AG20443 (cell line): ENCODE data around the gene MBTPS1.
A peak's percentile ranks its signal among the peaks of the same experiment; 100 is the strongest.

Experiments used
- DNase-seq: peaks from one replicate; pipeline ENCODE4 v3.0.0; 2012; ENCODE audit warnings: low spot score, mixed read lengths

The MBTPS1 gene

DNA sequence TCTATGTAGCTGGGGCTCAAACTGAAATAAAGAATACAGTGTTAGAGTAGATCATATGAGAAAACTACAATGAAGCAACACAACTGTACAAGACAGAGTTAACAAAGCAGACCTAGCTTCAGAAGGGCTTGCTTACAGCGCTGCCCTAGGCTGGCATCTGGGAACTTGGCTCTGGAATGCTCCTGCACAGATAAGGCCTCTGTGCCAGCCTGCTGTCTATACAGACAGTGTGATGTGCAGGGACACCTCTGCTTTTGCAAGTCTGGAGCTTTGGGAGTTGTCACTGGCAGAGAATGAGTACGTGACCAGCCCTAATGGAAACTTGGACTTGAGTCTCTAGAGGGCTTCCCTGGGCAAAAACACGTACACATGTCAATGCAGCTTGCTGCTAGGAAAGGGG lies 42.0 kb downstream of the MBTPS1 start:
- no peak for DNase-seq

- DNase-seq: no peak
These were observed 44.7 kb downstream of the MBTPS1 start for GRCh38 chr16:84072014-84072413.

- DNase-seq: no peak
These were observed 45.6 kb downstream of the MBTPS1 start for GRCh38 chr16:84071121-84071520.

DNA sequence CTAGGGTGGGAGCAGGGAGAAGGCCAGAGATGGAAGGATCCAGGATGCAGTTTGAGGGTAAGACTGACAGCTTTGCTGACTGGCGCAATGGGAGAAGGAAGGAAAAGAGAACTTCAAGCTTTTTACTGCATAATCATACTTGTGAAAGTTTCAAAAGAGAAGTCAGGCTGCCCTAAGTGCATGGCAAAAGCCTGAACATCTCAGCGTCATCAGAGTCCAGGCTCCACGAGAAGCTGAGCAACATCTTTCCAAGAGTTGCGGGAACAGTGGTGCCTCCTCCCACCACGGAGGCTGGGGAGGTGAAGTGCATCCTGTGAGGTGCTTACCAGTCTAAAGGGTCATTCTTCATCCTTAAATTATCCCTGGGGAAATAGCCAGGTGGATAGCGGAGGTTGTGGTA lies 47.2 kb downstream of the MBTPS1 start:
- DNase-seq: no peak

GRCh38 chr16:84068783-84069462 lies 47.8 kb downstream of the MBTPS1 start:
- no peak for DNase-seq

- DNase-seq: no peak
These were observed 48.7 kb downstream of the MBTPS1 start for GRCh38 chr16:84068041-84068440.

- DNase-seq: no peak
These were observed 49.1 kb downstream of the MBTPS1 start for GRCh38 chr16:84067640-84068039.

- peak; percentile 65 for DNase-seq
These were observed 51.1 kb downstream of the MBTPS1 start for GRCh38 chr16:84065536-84066132.

GRCh38 chr16:84063980-84064379 lies 52.8 kb downstream of the MBTPS1 start:
- DNase-seq: no peak

GRCh38 chr16:84062734-84063640 lies 53.8 kb downstream of the MBTPS1 start:
- DNase-seq: peak; percentile 94

DNA sequence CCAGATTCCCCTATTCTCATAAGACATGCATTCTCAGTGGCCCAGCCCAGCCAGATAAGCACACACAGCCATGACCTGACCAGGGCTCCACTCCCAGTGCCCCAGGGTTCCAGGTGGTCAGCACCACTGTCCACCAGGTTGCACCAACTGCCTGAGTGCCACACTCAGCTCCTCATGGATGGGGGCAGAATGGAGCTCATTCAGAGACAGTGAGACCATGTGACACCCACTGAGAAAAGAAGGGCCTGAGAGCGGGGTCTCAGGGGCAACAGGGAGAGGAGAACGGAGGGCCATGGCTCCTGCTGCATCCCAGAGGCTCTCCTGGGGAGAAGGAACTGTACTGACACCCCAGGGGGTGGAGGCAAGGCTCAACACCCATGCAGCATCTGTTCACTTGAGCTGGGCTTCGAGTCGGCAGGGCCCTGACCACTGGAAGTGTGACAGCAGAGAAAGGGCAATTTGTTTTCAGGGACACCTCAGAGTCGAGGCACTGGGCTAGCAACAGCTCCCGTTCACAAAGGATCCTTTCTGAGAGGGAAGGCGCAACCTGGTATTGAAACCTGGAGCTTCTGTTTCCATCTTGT lies 55.4 kb downstream of the MBTPS1 start:
- DNase-seq: no peak

GRCh38 chr16:84059946-84060901 lies 56.5 kb downstream of the MBTPS1 start:
- DNase-seq: no peak

- DNase-seq: no peak
These were observed 57.6 kb downstream of the MBTPS1 start for GRCh38 chr16:84059111-84059510.

DNA sequence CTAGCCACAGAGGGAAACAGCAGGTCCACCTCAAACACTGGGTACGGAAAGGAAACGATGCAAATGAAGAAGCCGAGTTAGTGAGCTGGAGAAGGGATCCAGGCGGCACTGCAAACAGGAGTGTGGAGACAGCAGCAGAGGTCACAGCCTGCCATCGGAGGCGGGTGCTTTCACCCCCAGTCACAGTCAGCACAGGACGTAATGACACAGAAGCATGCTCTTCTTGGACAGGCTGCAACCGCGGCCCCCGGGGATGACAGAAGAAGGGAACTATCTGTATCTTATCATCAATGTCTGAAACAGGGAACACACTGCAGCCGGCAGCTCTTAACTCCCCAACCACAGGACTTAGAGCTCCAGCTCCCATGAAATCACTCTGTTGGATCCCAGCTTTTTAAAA lies 58.1 kb downstream of the MBTPS1 start:
- no peak for DNase-seq

GRCh38 chr16:84058211-84058610 lies 58.5 kb downstream of the MBTPS1 start:
- DNase-seq: no peak

- no peak for DNase-seq
These were observed 59.8 kb downstream of the MBTPS1 start for GRCh38 chr16:84056933-84057332.

- DNase-seq: no peak
These were observed 60.7 kb downstream of the MBTPS1 start for GRCh38 chr16:84055801-84056634.

GRCh38 chr16:84055366-84055765 lies 61.4 kb downstream of the MBTPS1 start:
- DNase-seq: no peak

DNA sequence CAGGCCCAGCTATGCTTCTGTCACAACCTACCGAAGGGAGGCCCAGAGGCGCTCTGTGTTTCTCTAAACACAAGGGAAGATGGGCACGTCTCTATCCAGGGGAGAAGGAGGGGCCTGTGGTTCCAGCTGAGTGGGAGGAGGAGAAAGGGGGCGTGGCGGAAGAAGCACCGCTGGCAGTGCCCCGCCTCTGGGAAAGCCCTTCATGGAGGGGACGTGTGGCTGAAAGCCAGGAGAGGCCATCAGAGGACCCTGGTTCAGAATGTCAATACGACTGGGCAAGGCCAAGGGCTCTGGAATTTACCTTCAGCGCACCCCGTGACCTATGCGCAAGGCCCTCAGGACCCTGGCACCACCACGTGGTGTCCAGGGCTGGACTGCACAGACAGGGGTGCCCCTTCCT lies 61.8 kb downstream of the MBTPS1 start:
- no peak for DNase-seq

- DNase-seq: no peak
These were observed 62.5 kb downstream of the MBTPS1 start for GRCh38 chr16:84054271-84054670.

- no peak for DNase-seq
These were observed 63.5 kb downstream of the MBTPS1 start for GRCh38 chr16:84053237-84053636.
